Thyroid gland (tissue), 4 donors: ENCODE results near the gene DVL3.

Source experiments
- POLR2A ChIP-seq, 2 donors: fragments of 450-650 bp; IDR thresholded peaks; one replicate each; pipeline ENCODE4 v1.6.1; 2017; ENCODE audit warnings: antibody characterized with exemption in 2 of 2, mild to moderate bottlenecking in 2 of 2, moderate library complexity in 1 of 2
- TF ChIP-seq, protein P1 (sequence below), 6 experiments: fragments of 200-600 bp in 3 of 6; fragments of 450-650 bp in 3 of 6; sonication (generic) in 3 of 6; IDR thresholded peaks; one replicate each; pipeline ENCODE4 v1.5.1; 2016 to 2019; ENCODE audit warnings: antibody characterized with exemption in 6 of 6, mild to moderate bottlenecking in 2 of 6, inconsistent platforms in 1 of 6, moderate library complexity in 1 of 6

DNA sequence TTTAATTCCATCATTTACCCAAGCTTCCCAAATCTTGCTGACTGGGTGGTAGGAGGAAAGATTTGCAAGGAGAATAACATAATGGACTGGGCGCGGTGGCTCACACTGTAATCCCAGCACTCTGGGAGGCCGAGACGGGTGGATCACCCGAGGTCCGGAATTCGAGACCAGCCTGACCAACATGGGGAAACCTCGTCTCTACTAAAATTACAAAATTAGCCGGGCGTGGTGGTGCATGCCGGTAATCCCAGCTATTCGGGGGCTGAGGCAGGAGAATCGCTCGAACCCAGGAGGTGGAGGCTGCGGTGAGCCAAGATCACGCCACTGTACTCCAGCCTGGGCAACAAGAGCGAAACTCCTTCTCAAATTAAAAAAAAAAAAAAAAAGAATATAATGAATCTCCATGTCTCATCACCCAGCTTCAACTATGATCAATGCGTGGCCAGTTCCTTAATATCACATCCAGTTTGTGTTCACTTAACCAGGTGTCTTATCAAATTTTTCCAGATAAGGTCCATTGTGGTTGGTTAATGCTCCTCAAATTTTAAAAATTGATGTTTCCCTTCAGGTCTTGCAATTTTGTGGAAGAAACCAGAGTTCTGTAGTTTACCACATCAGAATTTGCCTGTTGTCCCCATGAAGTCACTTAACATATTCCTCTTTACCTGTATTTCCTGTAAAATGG is 29.5 kb downstream of the DVL3 start:
- TF ChIP-seq, protein P1, sequence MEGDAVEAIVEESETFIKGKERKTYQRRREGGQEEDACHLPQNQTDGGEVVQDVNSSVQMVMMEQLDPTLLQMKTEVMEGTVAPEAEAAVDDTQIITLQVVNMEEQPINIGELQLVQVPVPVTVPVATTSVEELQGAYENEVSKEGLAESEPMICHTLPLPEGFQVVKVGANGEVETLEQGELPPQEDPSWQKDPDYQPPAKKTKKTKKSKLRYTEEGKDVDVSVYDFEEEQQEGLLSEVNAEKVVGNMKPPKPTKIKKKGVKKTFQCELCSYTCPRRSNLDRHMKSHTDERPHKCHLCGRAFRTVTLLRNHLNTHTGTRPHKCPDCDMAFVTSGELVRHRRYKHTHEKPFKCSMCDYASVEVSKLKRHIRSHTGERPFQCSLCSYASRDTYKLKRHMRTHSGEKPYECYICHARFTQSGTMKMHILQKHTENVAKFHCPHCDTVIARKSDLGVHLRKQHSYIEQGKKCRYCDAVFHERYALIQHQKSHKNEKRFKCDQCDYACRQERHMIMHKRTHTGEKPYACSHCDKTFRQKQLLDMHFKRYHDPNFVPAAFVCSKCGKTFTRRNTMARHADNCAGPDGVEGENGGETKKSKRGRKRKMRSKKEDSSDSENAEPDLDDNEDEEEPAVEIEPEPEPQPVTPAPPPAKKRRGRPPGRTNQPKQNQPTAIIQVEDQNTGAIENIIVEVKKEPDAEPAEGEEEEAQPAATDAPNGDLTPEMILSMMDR (IDR thresholded peaks at IDR 0.05) = no peak
- no peak for TF ChIP-seq POLR2A (IDR thresholded peaks at IDR 0.05)
